ENCODE measurements around the gene FAM76A.
"Not testable (repeated sequence)": the region's sequence is repeated elsewhere in the genome, so short reads cannot be mapped to it uniquely, and the experiment has no call there.

Gene FAM76A

GRCh38 chr1:27725374-27726172, at the start of gene FAM76A:
TSS of gene FAM76A (plus strand) at chr1:27725961. CDS start at chr1:27726081, 120 bp downstream.
- DNase-seq (ENCODE audit: low read depth), result peak; percentile 99
- peak; percentile 44 for TF ChIP-seq CTCF (conservative IDR thresholded peaks at IDR 0.05; ENCODE audit: low read length)
- peak within 1 kb of the TSS; percentile 85 for H3K4me3 ChIP-seq (ENCODE audit: low read length)

- no peak for DNase-seq (ENCODE audit: low read depth)
- H3K4me3 ChIP-seq (ENCODE audit: low read length), result no peak overlapping the region
- no peak for TF ChIP-seq CTCF (conservative IDR thresholded peaks at IDR 0.05; ENCODE audit: low read length)
Observed at GRCh38 chr1:27676410-27676809, 49.4 kb upstream of the FAM76A start.

GRCh38 chr1:27678747-27679146, 47.0 kb upstream of the FAM76A start:
- no peak overlapping the region for H3K4me3 ChIP-seq (ENCODE audit: low read length)
- TF ChIP-seq CTCF (conservative IDR thresholded peaks at IDR 0.05; ENCODE audit: low read length), result no peak

GRCh38 chr1:27680225-27680791, 45.5 kb upstream of the FAM76A start:
- H3K4me3 ChIP-seq (ENCODE audit: low read length); DNase-seq (ENCODE audit: low read depth): not testable (repeated sequence)

More at GRCh38 chr1:27678747-27679146, 47.0 kb upstream of the FAM76A start:
- DNase-seq (ENCODE audit: low read depth), result no peak

- not testable (repeated sequence) for H3K4me3 ChIP-seq (ENCODE audit: low read length); DNase-seq (ENCODE audit: low read depth)
Observed at GRCh38 chr1:27681580-27681979, 44.2 kb upstream of the FAM76A start.

- no peak for TF ChIP-seq CTCF (conservative IDR thresholded peaks at IDR 0.05; ENCODE audit: low read length)
- DNase-seq (ENCODE audit: low read depth), result no peak
- H3K4me3 ChIP-seq (ENCODE audit: low read length), result no peak overlapping the region
Observed at GRCh38 chr1:27682351-27682944, 43.3 kb upstream of the FAM76A start.

- no peak for DNase-seq (ENCODE audit: low read depth)
- no peak for TF ChIP-seq CTCF (conservative IDR thresholded peaks at IDR 0.05; ENCODE audit: low read length)
- H3K4me3 ChIP-seq (ENCODE audit: low read length), result no peak overlapping the region
Observed at GRCh38 chr1:27684176-27684575, 41.6 kb upstream of the FAM76A start.
